ENCODE results near the gene MPEG1.

- TF ChIP-seq EZH2phosphoT487 (IDR thresholded peaks at IDR 0.05; ENCODE audit: insufficient read depth, low read depth) (no peak), EZH2 (IDR thresholded peaks at IDR 0.05; ENCODE audit: insufficient read depth, poor library complexity, severe bottlenecking) (no peak)
Observed at GRCh38 chr11:59212222-59212621, 505 bp downstream of the MPEG1 start.
